GM21786 (cell line): ENCODE data around the gene SMG5.

Experiments used
- ATAC-seq: cut with Tn5 transposase; IDR thresholded peaks from one replicate; pipeline ENCODE4 v1.9.1; 2021; ENCODE audit not compliant: unreplicated experiment

SMG5 gene

DNA sequence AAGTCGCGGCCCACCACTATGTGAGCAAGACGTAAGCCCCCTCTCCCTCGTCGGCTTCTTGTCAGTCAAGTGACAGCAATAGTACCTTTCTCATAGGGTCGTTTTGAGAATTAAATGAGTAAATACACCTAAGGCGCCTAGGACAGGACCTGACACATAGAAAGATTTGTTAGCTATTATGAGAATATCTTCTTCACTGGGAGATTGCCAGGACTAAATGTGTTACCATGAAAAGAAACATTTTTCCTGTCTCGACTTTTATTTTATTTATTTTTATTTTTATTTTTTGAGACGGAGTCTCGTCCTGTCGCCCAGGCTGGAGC is 69.0 kb downstream of the SMG5 start:
- ATAC-seq: no peak

DNA sequence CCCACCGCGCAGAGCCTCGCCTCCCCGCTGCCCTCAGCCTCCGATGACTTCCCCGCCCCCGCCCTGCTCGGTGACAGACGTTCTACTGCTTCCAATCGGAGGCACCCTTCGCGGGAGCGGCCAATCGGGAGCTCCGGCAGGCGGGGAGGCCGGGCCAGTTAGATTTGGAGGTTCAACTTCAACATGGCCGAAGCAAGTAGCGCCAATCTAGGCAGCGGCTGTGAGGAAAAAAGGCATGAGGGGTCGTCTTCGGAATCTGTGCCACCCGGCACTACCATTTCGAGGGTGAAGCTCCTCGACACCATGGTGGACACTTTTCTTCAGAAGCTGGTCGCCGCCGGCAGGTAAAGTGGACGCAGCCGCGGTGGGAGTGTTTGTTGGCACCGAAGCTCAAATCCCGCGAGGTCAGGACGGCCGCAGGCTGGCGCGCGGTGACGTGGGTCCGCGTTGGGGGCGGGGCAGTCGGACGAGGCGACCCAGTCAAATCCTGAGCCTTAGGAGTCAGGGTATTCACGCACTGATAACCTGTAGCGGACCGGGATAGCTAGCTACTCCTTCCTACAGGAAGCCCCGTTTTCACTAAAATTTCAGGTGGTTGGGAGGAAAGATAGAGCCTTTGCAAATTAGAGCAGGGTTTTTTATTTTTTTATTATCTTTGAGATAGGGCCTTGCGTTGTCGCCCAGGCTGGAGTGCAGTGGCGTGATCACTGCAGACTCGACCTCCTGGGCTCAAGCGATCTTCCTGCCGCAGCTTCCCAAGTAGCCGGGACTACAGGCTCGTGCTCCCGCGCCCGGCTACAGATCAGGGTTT is 69.6 kb downstream of the SMG5 start, which contains the start of gene PMF1:
Gene PMF1, plus strand, starts transcription at position 175 of the 811 bp plus-strand sequence. Its CDS starts 9 bp downstream, at position 184.
- peak; percentile 86 for ATAC-seq

DNA sequence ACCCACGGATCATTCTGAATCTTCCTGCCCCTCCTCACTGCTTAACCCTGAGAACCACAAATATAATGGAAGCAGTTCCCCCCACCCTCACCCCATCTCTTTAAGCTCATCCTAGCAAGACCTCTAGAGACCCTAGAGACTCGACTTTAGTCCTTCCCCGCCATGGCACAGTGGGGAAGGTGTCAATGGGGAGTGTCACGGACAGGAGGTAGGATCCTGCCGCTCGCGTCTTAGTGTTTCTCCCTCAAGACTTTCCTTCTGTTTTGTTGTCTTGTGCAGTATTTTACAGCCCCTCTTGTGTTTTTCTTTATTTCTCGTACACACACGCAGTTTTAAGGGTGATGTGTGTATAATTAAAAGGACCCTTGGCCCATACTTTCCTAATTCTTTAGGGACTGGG is 70.5 kb downstream of the SMG5 start:
- ATAC-seq: no peak

DNA sequence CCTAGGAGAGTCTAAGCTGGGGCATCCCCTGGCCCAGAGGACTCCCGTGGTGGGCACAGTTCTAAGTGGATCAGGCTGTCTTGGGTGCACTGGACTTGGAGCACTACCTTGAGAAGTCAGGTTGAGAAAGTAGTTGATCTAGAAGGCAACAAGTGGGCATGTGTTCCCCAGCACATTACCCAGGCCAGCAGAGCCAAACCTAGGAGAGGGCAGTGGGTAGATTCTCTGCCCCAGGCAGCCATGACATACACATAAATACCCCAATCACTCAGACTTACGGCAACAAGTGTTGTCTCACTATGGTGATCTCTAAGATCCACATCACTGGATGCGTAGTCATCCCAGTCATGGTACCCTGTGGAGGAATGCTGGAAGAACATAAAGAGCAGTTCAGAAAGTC is 71.4 kb downstream of the SMG5 start:
- no peak for ATAC-seq

DNA sequence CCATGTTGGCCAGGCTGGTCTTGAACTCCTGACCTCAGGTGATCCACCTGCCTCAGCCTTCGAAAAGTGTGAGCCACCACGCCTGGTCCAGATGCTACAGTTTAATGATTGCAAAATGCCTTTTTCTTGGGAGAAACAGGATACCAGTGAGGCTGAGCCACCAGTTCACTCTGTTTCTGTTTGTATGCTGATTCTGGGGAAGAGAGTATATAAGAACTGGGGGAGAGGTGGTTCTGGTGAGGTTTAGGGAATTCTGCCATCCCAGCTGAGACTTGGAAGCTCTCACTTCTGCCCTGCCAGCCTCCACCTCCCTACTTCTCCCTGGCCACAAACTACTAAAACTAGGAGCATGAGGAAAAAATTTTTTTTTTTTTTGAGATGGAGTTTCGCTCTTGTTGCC is 77.9 kb downstream of the SMG5 start:
- ATAC-seq: no peak

DNA sequence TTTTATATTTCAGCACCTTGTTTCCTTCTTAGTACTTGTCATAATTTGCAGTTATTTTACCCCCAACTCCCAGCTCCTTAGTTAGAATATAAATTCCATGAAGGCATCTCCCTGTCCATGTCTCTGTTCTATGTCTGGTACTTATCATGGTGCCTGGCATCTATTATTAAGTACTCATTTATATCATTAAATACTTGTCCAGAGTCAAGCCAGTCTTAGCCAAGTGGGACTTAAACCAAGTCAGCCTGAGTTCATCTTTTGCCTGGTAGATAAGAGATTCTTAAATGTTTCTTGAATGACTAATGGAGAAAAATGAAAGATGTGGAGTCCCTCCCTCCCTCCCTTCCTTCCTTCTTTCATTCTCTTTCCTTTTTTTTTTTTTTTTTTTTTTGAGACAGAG is 79.3 kb downstream of the SMG5 start:
- no peak for ATAC-seq

DNA sequence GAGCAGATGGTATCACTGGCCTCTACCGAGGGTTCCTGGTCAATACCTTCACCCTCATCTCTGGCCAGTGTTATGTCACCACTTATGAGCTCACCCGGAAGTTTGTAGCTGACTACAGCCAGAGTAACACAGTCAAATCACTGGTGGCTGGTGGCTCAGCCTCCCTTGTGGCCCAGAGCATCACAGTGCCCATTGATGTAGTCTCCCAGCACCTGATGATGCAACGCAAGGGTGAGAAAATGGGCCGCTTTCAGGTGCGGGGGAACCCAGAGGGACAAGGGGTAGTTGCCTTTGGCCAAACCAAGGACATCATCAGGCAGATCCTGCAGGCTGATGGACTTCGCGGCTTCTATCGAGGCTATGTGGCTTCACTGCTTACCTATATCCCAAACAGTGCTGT is 82.6 kb downstream of the SMG5 start:
- ATAC-seq: no peak
